Renal cortical epithelial cell (primary cell): ENCODE results near the gene CKMT2. TPM values are rescaled to one million over a fixed set of nuclear protein-coding genes. Genes with fewer than 3 reads are reported as not detected.
A peak's percentile ranks its signal among the peaks of the same experiment; 100 is the strongest.
"Not testable (repeated sequence)": the region's sequence is repeated elsewhere in the genome, so short reads cannot be mapped to it uniquely, and the experiment has no call there.

Experiments used
- DNase-seq: peaks from one replicate; pipeline ENCODE4 v3.0.0-alpha.2; 2011; ENCODE audit warnings: low read depth
- total RNA-seq: library from RNA; depleted of rRNA; stranded (reverse); fragments of >200 nt; gene quantifications from 2 replicates; pipeline ENCODE4 v1.2.3, GENCODE V29; 2014

Gene CKMT2
- total RNA-seq, 1 donor from 2014 or later = 1.4 TPM

DNA sequence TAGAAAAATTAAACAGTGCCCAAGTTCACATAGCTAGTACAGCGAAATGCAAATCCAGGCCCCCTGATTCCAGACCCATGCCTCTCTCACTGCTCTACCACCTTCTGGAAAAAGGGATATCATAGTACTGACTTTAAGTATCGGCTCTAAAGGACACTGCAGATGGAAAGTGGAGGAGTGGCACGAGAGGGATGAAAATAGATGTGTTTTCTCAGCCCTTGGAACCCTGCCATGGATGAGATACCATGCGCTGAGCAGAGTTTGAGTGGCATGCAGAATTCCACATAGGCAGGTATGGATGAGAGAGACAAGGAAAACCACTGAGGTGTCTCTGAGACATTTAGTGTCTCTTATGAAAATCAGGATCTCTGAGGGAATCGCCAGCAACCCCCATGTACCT lies 18.8 kb downstream of the CKMT2 start:
- no peak for DNase-seq

DNA sequence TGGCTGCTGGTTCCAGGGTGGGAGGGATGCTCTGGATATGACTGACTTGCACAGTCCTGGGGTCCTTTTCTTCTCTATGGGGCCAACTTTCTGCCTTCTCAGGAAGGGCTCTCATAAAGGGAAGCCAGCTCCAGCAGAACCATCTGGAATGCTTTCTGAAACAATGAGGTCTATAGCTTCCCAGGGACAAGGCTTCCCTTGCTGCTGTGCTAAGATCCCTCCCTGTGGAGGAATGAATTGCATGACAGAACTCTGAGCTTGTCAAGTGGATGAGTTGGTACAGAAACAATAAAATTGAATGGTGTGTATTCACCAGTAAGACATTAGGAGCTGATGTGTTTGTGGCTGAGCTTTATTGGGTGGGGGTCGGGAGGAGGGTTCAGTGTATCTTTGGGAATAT lies 19.8 kb downstream of the CKMT2 start:
- DNase-seq = no peak

DNA sequence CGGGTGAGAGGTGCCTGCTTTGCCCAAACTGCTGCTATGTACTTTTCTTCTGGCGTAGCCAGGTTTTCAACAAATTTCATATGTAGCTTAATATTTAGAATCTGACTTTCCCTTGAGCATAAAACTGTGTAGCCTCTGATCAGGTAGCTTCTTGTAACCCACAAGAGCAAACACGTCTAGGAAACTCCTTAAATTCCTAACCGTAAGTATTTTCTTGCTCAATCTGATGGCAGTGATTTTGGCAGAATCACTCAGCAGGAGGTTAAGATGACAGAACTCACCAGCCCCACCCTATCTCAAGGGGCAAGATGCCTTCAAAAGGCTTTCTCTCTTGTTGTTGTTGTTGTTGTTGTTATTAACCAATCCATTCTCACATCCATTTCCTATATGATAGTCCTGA lies 20.8 kb downstream of the CKMT2 start:
- DNase-seq = no peak

DNA sequence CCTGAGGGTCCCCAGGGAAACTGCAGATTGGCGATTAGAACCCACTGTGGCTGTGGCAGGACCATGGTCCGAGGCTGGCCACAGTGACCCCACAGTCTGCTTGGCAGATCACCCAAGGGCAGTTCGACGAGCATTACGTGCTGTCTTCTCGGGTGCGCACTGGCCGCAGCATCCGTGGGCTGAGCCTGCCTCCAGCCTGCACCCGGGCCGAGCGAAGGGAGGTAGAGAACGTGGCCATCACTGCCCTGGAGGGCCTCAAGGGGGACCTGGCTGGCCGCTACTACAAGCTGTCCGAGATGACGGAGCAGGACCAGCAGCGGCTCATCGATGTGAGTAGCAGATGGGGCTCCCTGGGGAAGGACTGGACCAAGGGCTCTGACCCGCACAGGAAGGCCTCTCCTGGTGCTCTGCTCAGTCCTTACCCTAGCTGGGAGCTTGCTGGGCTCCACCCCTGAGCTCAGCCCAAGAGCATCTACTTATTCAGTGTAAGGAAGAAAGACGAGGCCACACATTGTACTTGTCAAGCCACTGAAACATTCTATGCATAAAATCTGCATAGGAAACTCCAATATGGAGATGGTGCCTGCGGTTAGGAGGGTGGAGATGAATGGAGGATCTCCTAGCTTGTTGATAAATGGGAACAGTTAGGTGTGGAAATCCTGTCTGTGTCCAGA lies 21.9 kb downstream of the CKMT2 start:
- DNase-seq = no peak

DNA sequence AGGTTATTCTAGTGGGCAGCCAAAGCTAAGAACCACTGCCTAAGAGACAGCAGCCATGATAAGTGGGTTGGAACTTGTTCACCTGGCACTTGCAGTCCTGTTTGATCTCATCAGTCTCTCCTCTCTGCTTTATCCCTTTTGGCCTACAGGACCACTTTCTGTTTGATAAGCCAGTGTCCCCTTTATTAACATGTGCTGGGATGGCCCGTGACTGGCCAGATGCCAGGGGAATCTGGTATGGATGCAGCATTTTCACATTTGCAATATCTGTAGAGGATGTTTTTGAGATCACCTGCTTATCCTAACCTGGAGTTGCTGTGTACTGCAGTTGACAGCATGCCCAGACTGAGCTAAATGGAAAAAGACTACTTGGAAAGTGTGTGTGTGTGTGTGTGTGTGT lies 23.6 kb downstream of the CKMT2 start:
- no peak for DNase-seq

DNA sequence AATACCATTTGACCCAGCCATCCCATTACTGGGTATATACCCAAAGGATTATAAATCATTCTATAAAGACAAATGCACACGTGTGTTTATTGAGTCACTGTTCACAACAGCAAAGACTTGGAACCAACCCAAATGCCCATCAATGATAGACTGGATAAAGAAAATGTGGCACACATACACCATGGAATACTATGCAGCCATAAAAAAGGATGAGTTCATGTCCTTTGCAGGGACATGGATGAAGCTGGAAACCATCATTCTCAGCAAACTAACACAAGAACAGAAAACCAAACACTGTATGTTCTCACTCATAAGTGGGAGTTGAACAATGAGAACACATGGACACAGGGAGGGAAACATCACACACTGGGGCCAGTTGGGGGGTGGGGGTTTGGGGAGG lies 29.7 kb downstream of the CKMT2 start:
- not testable (repeated sequence) for DNase-seq

DNA sequence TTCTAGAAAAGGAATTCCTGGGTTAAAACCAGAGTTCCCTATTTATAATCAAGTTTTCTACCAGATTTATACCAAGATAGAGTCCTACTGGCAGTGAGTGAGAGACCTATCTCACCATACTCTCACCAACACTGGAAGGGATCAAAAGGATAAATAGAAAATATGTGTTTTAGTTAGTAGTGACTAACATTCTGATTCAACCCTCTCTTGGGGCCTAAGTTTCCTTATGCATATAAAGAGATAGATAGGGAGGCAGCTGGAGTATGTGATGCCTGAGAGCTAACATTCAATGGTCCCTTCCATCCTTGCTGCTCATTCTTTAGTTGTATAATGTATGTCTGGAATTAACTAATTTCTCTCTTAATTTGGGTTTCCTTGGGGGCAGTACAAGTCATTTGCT lies 32.0 kb downstream of the CKMT2 start:
- no peak for DNase-seq

DNA sequence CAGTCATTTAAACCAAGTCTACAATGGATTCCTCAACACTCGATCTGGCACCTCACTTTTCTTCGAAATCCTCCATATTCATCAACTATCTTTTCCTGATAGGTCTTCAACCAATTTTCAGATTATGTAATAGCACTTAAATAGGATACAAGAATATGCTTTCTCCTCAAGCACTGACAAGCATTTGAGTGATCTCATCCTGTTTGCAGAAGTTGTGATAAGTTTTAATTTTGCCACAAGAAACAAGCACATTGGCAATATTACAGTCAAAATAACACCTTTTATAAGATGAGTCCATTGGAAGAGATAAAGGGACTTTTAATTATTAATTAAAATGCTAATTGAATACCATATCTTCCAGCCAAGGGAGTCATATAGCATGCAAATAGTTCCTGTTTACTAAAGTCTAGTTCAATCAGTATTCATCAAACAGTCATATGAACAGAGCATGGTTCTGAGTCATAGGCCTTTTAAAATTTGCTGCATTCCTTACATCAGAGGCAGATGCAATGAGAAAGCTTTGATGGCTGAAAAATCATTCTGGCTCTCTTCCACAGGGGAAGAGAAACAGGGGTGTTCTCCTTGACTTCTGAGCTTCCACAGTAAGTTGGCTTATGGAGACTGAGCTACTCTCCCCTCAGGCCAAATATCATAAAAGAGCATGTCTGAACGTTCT lies 35.5 kb downstream of the CKMT2 start:
- DNase-seq = peak; percentile 97

DNA sequence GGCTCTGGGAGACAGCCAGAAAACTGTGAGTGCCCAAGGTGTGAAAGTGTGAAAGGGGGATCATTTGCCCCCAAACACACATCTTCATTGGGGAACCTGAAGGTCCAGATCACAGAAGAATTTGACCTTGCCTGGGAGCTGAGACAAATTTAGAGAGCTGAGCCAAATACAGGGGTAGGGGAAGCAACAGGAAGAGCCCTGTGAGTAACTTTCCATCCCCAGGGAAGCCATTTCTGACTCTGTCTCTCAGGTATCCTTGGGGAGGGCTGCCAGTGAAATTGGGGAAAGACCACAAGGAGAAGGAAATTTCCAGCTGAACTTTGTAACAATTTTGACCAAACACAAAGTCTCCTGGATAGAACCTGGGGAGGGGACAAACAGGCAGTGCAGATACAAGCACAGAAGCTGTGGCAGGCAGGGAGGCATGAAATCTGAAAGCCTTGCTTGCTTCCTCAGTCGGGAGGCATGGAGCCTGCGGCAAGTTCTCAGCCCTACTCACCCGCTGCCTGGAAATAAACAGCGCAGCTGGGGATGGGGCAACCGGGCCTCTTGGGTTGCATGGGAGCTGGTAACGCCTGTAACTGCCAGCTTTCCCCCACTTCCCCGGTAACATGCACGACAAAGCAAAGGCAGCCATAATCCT lies 36.8 kb downstream of the CKMT2 start:
- DNase-seq = no peak

DNA sequence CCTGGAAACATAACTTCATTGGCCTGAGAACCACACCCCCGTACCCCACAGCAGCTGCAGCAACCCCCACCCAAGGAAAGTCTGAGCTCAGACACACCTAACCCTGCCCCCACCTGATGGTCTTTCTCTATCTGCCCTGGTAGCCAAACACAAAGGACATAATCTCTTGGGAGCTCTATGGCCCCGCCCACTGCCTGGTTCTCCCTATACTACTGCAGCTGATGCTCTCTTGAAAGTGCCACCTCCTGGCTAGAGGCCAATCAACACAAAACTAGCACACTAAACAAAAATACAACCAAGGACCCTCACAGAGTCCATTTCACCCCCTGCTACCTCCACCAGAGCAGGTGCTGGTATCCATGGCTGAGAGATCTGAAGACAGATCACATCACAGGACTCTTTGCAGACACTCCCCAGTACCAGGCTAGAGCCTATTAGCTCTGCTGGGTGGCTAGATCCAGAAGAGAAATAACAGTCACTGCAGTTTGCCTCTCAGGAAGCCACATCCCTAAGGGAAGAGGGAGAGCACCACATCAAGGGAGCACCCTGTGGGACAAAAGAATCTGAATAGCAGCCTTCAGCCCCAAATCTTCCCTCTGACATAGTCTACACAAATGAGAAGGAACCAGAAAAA lies 37.4 kb downstream of the CKMT2 start:
- DNase-seq = not testable (repeated sequence)

DNA sequence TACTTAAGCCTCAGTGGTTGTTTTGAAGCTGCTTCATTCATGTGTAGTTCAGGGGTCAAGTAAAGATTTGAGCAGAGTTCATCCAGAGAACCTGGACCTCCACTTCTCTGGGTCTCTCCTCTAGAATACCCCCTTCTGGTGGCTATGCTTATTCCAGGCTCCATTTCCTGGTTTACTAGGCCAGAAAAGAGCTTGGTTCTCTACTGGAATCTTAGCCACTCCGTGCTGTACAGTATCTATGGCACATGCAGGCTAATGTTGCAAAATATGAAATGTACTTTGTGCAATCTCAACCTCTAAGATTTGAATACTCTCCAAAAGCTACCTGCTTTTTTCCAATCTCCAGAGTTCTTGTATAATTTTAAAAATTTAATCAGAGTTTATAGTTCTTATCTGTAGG lies 50.9 kb downstream of the CKMT2 start:
- DNase-seq = no peak

DNA sequence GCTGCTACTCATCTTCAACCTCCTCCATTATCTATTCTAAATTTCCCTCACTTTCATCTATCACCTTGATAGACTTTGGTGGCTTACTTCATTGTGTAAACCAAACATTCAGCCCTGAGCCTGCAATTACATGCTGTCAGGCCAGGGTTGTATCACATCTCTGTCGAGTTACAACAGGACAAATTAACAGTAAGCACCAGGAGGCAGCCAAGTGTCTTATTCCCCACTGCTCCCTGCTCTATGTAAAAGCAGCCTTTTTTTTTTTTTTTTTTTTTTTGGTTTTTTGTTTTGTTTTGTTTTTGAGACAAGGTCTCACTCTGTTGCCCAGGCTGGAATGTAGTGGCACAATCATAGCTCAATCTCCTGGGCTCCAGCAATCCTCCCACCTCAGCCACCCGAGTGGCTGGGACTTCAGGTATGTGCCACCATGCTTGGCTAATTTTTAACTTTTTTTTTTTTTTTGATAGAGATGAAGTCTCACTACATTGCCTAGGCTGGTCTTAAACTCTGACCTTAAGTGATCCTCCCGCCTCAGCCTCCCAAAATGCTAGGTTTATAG lies 53.0 kb downstream of the CKMT2 start:
- DNase-seq = no peak

DNA sequence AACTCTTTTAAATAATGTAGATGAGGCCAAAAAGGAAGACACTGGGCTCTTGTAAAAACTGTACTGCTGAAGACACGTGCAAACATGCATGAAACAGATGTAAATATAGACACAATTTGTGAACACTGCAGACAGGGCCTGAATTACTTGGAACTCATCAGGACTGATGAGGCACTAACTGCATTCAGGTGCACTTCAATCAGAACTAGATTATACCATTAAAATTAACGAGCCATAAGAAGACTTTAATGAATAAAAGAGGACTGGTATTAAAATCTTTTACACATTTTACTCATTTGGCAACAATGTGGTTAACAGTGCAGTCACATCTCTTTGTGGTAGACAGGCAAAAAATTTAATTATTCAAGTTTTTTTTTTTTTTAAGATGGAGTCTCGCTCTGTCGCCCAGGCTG lies 54.9 kb downstream of the CKMT2 start:
- DNase-seq = no peak

DNA sequence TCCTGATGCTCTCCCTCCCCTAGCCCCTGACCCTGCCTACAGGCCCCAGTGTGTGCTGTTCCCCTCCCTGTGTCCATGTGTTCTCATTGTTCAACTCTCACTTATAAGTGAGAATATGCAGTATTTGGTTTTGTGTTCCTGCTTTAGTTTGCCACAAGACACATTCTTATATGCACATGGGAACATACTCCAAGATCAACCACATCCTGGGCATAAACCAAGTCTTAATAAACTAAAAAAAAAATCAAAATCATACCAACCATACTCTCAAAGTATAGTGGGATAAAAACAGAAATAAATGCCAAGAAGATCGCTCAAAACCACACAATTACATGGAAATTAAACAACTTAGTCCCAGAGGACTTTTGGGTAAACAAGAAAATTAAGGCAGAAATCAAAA lies 57.0 kb downstream of the CKMT2 start:
- DNase-seq = no peak

DNA sequence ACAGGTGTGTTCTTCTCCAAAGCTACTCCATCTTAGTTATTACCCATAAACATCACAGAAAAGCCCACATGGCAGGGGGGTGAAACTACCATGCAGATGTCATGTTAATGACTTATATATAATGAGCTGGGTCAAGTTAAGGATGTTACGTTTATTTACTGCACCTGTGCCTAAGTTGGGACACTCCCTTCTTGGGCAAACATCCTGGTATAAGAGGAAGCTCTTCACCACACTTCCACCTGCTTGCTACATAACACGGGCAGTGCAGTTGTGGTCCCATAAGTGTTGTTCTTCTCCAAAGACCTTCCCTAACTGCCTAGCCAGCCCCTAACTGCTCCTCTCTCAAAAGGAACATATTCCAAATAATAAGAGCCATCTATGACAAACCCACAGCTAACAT lies 59.0 kb downstream of the CKMT2 start:
- no peak for DNase-seq

DNA sequence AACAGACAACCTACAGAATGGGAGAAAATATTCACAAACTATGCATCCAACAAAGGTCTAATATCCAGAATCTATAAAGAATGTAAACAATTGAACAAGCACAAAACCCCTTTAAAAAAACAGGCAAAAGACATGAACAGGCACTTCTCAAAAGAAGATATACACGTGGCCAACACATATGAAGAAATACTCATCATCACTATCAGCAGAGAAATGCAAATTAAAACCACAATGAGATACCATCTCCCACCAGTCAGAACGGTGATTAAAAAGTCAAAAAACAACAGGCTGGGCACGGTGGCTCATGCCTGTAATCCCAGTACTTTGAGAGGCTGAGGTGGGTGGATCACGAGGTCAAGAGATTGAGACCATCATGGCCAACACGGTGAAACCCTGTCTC lies 60.9 kb downstream of the CKMT2 start:
- DNase-seq = not testable (repeated sequence)

DNA sequence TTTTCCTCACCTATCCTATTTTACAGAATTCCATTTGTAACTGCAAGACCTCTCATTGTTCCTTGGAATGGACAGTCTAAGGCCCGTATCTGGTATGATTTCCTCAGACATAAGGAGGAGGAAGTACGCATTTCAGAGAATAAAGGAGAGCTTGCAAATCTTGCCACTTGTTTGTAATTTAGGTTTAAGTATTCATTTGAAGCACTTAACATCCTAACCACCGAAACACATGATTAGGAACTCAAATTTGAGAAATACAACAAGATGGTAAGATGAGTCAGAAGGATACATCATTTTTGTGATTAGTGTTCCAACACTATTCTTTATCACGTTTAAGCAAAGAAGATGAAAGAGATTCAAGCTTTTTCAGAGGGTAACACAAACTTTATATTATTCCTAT lies 64.4 kb downstream of the CKMT2 start:
- DNase-seq = no peak

DNA sequence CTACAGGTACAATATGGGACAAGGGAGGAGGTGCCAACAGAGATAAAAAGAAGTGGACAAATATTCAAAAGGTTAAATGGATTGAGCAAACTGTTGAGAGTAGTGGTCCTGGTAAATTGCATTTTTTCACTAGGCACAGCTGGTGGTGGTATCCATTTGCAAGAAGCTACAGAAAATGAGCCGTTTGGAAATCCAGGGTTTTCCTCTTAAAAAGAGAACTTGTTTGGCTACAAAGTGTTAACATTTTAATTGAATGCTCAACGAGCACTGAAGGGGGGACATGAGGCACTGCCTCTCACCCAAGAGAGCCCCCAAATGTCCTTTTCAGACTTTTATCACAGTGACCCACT lies 67.8 kb downstream of the CKMT2 start:
- no peak for DNase-seq

DNA sequence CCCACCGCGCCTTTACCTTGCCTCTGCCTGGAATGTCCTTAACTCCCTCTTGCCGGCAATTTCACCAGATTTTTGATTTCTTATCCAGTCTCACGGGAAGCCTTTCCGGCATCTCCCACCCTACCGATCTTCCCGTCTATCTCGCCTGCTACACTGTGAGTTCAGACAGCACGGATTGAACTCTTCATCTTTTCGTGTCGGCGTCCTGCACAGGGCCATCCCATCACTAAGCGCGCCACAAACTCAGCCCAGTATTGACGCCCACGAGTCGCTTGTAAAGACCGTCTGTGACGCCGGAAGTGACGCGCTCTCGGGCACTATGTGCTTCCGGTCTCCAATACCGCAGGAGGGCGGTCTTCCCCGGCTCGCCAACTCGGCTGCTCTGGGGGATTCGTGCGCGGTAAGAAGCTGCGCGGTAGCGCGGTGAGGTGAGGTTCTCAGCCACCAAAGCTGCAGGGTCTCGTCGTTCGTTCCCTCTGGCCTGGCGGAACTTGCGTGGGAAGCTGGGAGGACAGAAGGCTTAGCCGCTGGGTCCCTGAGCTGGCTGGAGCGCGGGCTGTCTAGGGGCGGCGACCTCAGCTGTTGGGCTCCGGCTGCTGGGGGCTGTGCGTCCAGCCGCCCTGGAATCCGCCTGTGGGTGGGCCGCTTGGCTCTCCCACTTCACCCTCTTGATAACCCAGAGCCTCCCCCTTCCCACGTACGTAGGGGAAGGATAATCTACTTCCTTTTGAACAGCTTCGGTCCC lies 68.3 kb downstream of the CKMT2 start, which contains the start of gene ZCCHC9:
TSS of gene ZCCHC9 (plus strand) at position 317 of the 745 bp plus-strand sequence. CDS start 3,171 bp downstream, outside the sequence.
- peak; percentile 88 for DNase-seq

DNA sequence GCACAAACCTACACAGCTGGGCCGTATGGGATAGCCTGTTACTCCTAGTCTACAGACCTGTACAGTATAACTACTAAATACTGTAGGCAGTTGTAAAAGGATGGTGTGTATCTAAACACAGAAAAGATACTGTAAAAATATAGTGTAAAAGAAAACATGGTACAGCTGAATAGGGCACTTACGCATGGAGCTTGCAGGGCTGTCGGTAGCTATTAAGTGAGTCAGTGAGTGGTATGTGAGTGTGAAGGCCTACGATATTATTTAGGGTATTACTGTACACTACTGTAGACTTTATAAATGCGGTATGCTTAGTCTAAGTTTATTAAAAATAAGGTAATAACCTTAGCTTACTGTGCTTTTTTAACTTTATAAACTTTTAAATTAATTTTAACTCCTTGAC lies 69.5 kb downstream of the CKMT2 start:
- no peak for DNase-seq

DNA sequence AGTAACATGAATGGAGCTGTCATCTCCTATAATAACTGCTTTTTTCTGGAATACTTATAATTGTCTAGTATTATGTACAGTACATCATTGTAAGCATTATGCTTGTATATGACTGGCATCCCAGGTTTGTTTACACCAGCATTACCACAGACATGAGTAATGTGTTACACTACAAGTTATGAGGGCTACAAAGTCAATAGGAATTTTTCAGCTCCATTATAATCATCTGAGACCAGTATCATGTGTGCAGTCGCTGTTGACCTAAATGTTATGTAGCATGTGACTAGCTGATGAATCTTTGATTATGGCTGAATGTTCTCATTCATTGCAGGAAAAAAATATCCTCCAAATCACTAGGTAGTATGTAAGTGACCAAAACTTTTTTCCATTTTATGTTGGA lies 70.4 kb downstream of the CKMT2 start:
- no peak for DNase-seq

DNA sequence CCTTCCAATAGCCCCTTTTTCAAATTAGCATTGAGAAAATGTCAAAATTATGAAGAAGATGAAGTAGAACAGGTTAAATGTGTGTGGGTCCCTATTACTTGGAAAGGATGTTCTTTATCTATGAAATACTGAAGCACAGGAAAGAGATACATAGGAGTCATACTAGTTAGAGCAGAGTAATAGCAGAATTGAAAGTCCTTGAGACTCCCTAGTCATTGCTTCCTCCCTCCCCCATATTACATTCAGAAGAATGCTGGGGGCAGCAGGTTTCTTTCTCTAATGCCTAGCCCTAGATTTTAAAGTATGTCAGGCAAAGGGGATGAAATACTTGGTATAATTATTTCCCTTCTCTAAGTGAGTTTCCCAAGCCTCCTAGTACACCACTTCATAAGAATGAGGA lies 72.7 kb downstream of the CKMT2 start:
- DNase-seq = no peak
